Fibroblast of skin of abdomen (primary cell): ENCODE measurements around the gene SLC9B1.
"Not testable (repeated sequence)": the region's sequence is repeated elsewhere in the genome, so short reads cannot be mapped to it uniquely, and the experiment has no call there.

Experiments used
- DNase-seq: peaks from one replicate; pipeline ENCODE4 v3.0.0-alpha.2; 2013

The SLC9B1 gene

GRCh38 chr4:103010804-103011203 is 8.7 kb downstream of the SLC9B1 start:
- no peak for DNase-seq

- peak; percentile 67 for DNase-seq
These were observed 10.4 kb downstream of the SLC9B1 start for GRCh38 chr4:103008875-103009729.

- DNase-seq, result peak; percentile 26
These were observed 17.0 kb downstream of the SLC9B1 start for GRCh38 chr4:103002551-103002950.

GRCh38 chr4:102994803-102995202 is 24.7 kb downstream of the SLC9B1 start:
- DNase-seq, result no peak

GRCh38 chr4:102993985-102994384 is 25.5 kb downstream of the SLC9B1 start:
- not testable (repeated sequence) for DNase-seq

- DNase-seq, result no peak
These were observed 31.0 kb downstream of the SLC9B1 start for GRCh38 chr4:102988429-102989020.

- no peak for DNase-seq
These were observed 38.5 kb downstream of the SLC9B1 start for GRCh38 chr4:102981005-102981404.

- DNase-seq, result not testable (repeated sequence)
These were observed 57.7 kb downstream of the SLC9B1 start for GRCh38 chr4:102961813-102962212.

- DNase-seq, result no peak
These were observed 60.0 kb downstream of the SLC9B1 start for GRCh38 chr4:102959496-102959895.

- no peak for DNase-seq
These were observed 74.4 kb downstream of the SLC9B1 start for GRCh38 chr4:102945066-102945465.

- not testable (repeated sequence) for DNase-seq
These were observed 81.4 kb downstream of the SLC9B1 start for GRCh38 chr4:102938063-102938462.

GRCh38 chr4:102935716-102936115 is 83.8 kb downstream of the SLC9B1 start:
- DNase-seq, result no peak

GRCh38 chr4:102919697-102920096 is 99.8 kb downstream of the SLC9B1 start:
- DNase-seq, result not testable (repeated sequence)

GRCh38 chr4:102918859-102919258 is 100.6 kb downstream of the SLC9B1 start:
- no peak for DNase-seq

GRCh38 chr4:102901804-102902203 is 117.7 kb downstream of the SLC9B1 start:
- DNase-seq, result no peak

- not testable (repeated sequence) for DNase-seq
These were observed 121.9 kb downstream of the SLC9B1 start for GRCh38 chr4:102897610-102898009.

- not testable (repeated sequence) for DNase-seq
These were observed 123.0 kb downstream of the SLC9B1 start for GRCh38 chr4:102896547-102896946.

GRCh38 chr4:102889866-102890265 is 129.6 kb downstream of the SLC9B1 start:
- DNase-seq, result not testable (repeated sequence)

- DNase-seq, result not testable (repeated sequence)
These were observed 130.9 kb downstream of the SLC9B1 start for GRCh38 chr4:102888570-102888969.

- DNase-seq, result no peak
These were observed 136.2 kb downstream of the SLC9B1 start for GRCh38 chr4:102883278-102883677.

GRCh38 chr4:102881343-102881742 is 138.2 kb downstream of the SLC9B1 start:
- DNase-seq, result no peak

GRCh38 chr4:102878901-102879300 is 140.6 kb downstream of the SLC9B1 start:
- no peak for DNase-seq

GRCh38 chr4:102878349-102878748 is 141.2 kb downstream of the SLC9B1 start:
- DNase-seq, result not testable (repeated sequence)
